ENCODE data around the gene PGAP2.
"Not testable (repeated sequence)": the region's sequence is repeated elsewhere in the genome, so short reads cannot be mapped to it uniquely, and the experiment has no call there.

The PGAP2 gene

GRCh38 chr11:3808861-3809623 lies 682 bp downstream of the PGAP2 start:
- no peak for DNase-seq

GRCh38 chr11:3809624-3809928 lies 1.2 kb downstream of the PGAP2 start:
- DNase-seq, result no peak

GRCh38 chr11:3810446-3810845 lies 2.1 kb downstream of the PGAP2 start:
- no peak for DNase-seq

GRCh38 chr11:3810951-3811350 lies 2.6 kb downstream of the PGAP2 start:
- DNase-seq, result no peak

- not testable (repeated sequence) for DNase-seq
These were observed 6.5 kb downstream of the PGAP2 start for GRCh38 chr11:3814832-3815231.

GRCh38 chr11:3815845-3816244 lies 7.5 kb downstream of the PGAP2 start:
- DNase-seq, result no peak

GRCh38 chr11:3816673-3817072 lies 8.3 kb downstream of the PGAP2 start:
- no peak for DNase-seq

- DNase-seq, result no peak
These were observed 8.9 kb downstream of the PGAP2 start for GRCh38 chr11:3817181-3817800.

GRCh38 chr11:3820971-3821370 lies 12.6 kb downstream of the PGAP2 start:
- no peak for DNase-seq

GRCh38 chr11:3822312-3822711 lies 14.0 kb downstream of the PGAP2 start:
- DNase-seq, result no peak

- DNase-seq, result no peak
These were observed 14.9 kb downstream of the PGAP2 start for GRCh38 chr11:3823303-3823702.

- DNase-seq, result no peak
These were observed 15.6 kb downstream of the PGAP2 start for GRCh38 chr11:3823762-3824506.

- no peak for DNase-seq
These were observed 16.5 kb downstream of the PGAP2 start for GRCh38 chr11:3824714-3825472.

GRCh38 chr11:3825473-3826154 lies 17.3 kb downstream of the PGAP2 start:
- DNase-seq, result no peak

- DNase-seq, result no peak
These were observed 18.4 kb downstream of the PGAP2 start for GRCh38 chr11:3826721-3827120.

- DNase-seq, result no peak
These were observed 19.2 kb downstream of the PGAP2 start for GRCh38 chr11:3827434-3828186.

- DNase-seq, result no peak
These were observed 21.7 kb downstream of the PGAP2 start for GRCh38 chr11:3830088-3830487.

GRCh38 chr11:3830730-3831129 lies 22.4 kb downstream of the PGAP2 start:
- DNase-seq, result no peak

- DNase-seq, result no peak
These were observed 23.2 kb downstream of the PGAP2 start for GRCh38 chr11:3831378-3832239.

GRCh38 chr11:3832816-3833215 lies 24.5 kb downstream of the PGAP2 start:
- no peak for DNase-seq

GRCh38 chr11:3833449-3833848 lies 25.1 kb downstream of the PGAP2 start:
- no peak for DNase-seq

Data from cortex of kidney (tissue), 1 donor.